Muscle of arm (tissue), 12 donors: ENCODE data around the gene MIA3. TPM values are rescaled to one million over a fixed set of nuclear protein-coding genes. Genes with fewer than 3 reads are reported as not detected.
A peak's percentile ranks its signal among the peaks of the same experiment; 100 is the strongest.
"Not testable (repeated sequence)": the region's sequence is repeated elsewhere in the genome, so short reads cannot be mapped to it uniquely, and the experiment has no call there.

Experiments used
- DNase-seq: peaks from one replicate; pipeline ENCODE4 v3.0.0-alpha.2; 2013
- polyA plus RNA-seq, 12 donors: library from polyadenylated mRNA; unstranded; fragments of 120-200 nt; gene quantifications; one replicate each; pipeline ENCODE4 v1.2.1, GENCODE V29; 2013; ENCODE audit not compliant: insufficient read length in 12 of 12

Gene MIA3
- polyA plus RNA-seq, 12 donors: 45.6 to 103 (median 57.9) TPM; not detected in 1

GRCh38 chr1:222663431-222663934, 45.6 kb downstream of the MIA3 start:
- DNase-seq: no peak

- DNase-seq: no peak
Measured at GRCh38 chr1:222665964-222666363, 48.1 kb downstream of the MIA3 start.

GRCh38 chr1:222668184-222668583, 50.3 kb downstream of the MIA3 start:
- DNase-seq: not testable (repeated sequence)

- not testable (repeated sequence) for DNase-seq
Measured at GRCh38 chr1:222669107-222669506, 51.2 kb downstream of the MIA3 start.

GRCh38 chr1:222670110-222670509, 52.2 kb downstream of the MIA3 start:
- no peak for DNase-seq

GRCh38 chr1:222680080-222680479, 62.2 kb downstream of the MIA3 start:
- DNase-seq: no peak

- DNase-seq: no peak
Measured at GRCh38 chr1:222691016-222691415, 73.1 kb downstream of the MIA3 start.

- no peak for DNase-seq
Measured at GRCh38 chr1:222694927-222695326, 77.0 kb downstream of the MIA3 start.

GRCh38 chr1:222696741-222697140, 78.8 kb downstream of the MIA3 start:
- DNase-seq: no peak

- no peak for DNase-seq
Measured at GRCh38 chr1:222697203-222697602, 79.3 kb downstream of the MIA3 start.

GRCh38 chr1:222697826-222698225, 79.9 kb downstream of the MIA3 start:
- DNase-seq: peak; percentile 10

GRCh38 chr1:222702210-222702609, 84.3 kb downstream of the MIA3 start:
- DNase-seq: no peak

- no peak for DNase-seq
Measured at GRCh38 chr1:222704260-222704659, 86.4 kb downstream of the MIA3 start.

GRCh38 chr1:222706815-222707214, 88.9 kb downstream of the MIA3 start:
- DNase-seq: no peak

- no peak for DNase-seq
Measured at GRCh38 chr1:222709700-222710153, 91.8 kb downstream of the MIA3 start.

GRCh38 chr1:222711319-222712252, 93.7 kb downstream of the MIA3 start:
- peak; percentile 57 for DNase-seq

GRCh38 chr1:222712253-222713090, 94.6 kb downstream of the MIA3 start, which contains the start of the genes AIDA and BROX:
Gene AIDA (minus strand): TSS chr1:222712491. CDS start chr1:222712317, 174 bp downstream.
Gene BROX (plus strand): TSS chr1:222712564. CDS start chr1:222715700, 3,136 bp downstream.
- DNase-seq: peak; percentile 94

- DNase-seq: peak; percentile 95
Measured at GRCh38 chr1:222713091-222713961, 95.4 kb downstream of the MIA3 start.

GRCh38 chr1:222716393-222716792, 98.5 kb downstream of the MIA3 start:
- DNase-seq: no peak
